ENCODE measurements around the gene MRPL17. TPM values are rescaled to one million over a fixed set of nuclear protein-coding genes. Genes with fewer than 3 reads are reported as not detected.
"Not testable (repeated sequence)": the region's sequence is repeated elsewhere in the genome, so short reads cannot be mapped to it uniquely, and the experiment has no call there.

MRPL17 gene
- total and polyA plus RNA-seq, 2 donors (not counting 1 experiment from before 2014, with no cell fraction given) = 44.4 to 53.2 TPM

DNA sequence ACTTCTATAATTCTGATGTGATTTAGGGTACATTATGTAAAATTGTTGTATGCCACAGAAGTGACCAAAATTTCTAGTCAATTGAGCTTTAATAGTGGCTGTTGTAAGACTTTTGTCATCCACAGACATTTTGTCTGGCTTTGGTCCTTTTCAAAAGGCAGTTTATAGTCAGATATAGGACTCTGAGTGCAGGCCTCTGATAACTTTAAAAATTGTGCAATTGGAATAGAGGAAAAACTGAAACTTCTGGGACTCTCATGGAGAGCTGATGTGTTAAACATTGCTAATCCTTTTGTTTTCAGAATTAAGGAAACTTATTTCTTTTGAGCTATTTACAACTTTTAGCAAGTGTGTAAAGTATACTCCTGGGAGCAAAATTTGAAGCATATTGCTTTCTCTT lies 9.0 kb upstream of the MRPL17 start:
- DNase-seq (ENCODE audit: low read depth in 2 of 2) = no peak
- Histone ChIP-seq H3K9me3 (ENCODE audit: control insufficient read depth, insufficient read depth, low read depth, low read length) (no peaks in the 10 kb centered on the region), H3K9ac (ENCODE audit: insufficient read depth, low read length) (no peak overlapping the region), H4K20me1 (ENCODE audit: control insufficient read depth, extremely low read depth, insufficient read depth, low read length) (no peaks in the 10 kb centered on the region), H3K27me3 (ENCODE audit: control insufficient read depth, insufficient read depth, low read length) (no peaks in the 10 kb centered on the region), H3K27ac (ENCODE audit: insufficient read depth, low read length) (no peak overlapping the region), H2AFZ (ENCODE audit: low read length) (no peak overlapping the region), H3K4me2 (ENCODE audit: extremely low read depth, insufficient read depth, low read length) (no peak overlapping the region), H3K79me2 (ENCODE audit: control insufficient read depth, insufficient read depth, low read length) (no peaks in the 10 kb centered on the region), H3K4me1 (ENCODE audit: control insufficient read depth, extremely low read depth, insufficient read depth, low read length) (peaks cover 17% of the 10 kb centered on the region), H3K36me3 (ENCODE audit: control insufficient read depth, insufficient read depth, low read length) (no peaks in the 10 kb centered on the region), H3K4me3 (replicated peaks in 1 of 4; ENCODE audit: control extremely low read depth in 1 of 4, insufficient read depth in 1 of 4, low read depth in 3 of 4, low read length in 4 of 4) (no peak overlapping the region)
- TF ChIP-seq CTCF (conservative IDR thresholded peaks at IDR 0.05 in 1 of 2, IDR thresholded peaks at IDR 0.05 in 1 of 2; ENCODE audit: low read depth in 1 of 2, low read length in 2 of 2) (no peak), EZH2 (IDR thresholded peaks at IDR 0.05; ENCODE audit: low read length, missing control alignments) (no peak)

- not testable (repeated sequence) for H3K27ac ChIP-seq (ENCODE audit: insufficient read depth, low read length); H3K9me3 ChIP-seq (ENCODE audit: control insufficient read depth, insufficient read depth, low read depth, low read length); H3K36me3 ChIP-seq (ENCODE audit: control insufficient read depth, insufficient read depth, low read length); H3K27me3 ChIP-seq (ENCODE audit: control insufficient read depth, insufficient read depth, low read length); H4K20me1 ChIP-seq (ENCODE audit: control insufficient read depth, extremely low read depth, insufficient read depth, low read length); H3K4me3 ChIP-seq (replicated peaks in 1 of 4; ENCODE audit: control extremely low read depth in 1 of 4, insufficient read depth in 1 of 4, low read depth in 3 of 4, low read length in 4 of 4); H3K4me2 ChIP-seq (ENCODE audit: extremely low read depth, insufficient read depth, low read length); H3K79me2 ChIP-seq (ENCODE audit: control insufficient read depth, insufficient read depth, low read length); H2AFZ ChIP-seq (ENCODE audit: low read length); DNase-seq (ENCODE audit: low read depth in 2 of 2); H3K9ac ChIP-seq (ENCODE audit: insufficient read depth, low read length)
- H3K4me1 ChIP-seq (ENCODE audit: control insufficient read depth, extremely low read depth, insufficient read depth, low read length) = peaks cover 13% of the 10 kb centered on the region
Observed at GRCh38 chr11:6690431-6691132, 7.4 kb upstream of the MRPL17 start.

DNA sequence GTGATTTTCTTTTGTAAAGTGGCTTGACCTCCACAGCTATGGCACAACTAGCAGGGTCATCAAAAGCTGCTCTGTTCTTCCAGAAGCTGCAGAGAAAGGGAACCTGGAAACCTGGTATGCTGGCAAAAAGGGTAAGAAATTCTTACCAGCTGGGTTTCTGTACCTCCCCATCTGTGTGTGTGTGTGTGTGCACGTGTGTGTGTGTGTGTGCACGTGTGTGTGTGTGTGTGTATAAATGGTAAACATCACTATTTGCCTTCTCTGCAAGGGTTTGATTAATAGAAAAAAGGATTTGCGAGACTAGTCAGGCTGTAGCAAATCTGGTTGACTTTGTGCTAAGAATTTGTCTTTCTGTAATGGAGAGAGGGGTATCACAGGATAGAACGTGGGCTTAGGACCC lies 4.7 kb upstream of the MRPL17 start:
- Histone ChIP-seq H3K4me1 (ENCODE audit: control insufficient read depth, extremely low read depth, insufficient read depth, low read length) (peaks cover 3% of the 10 kb centered on the region), H3K9me3 (ENCODE audit: control insufficient read depth, insufficient read depth, low read depth, low read length) (no peaks in the 10 kb centered on the region), H3K27me3 (ENCODE audit: control insufficient read depth, insufficient read depth, low read length) (no peaks in the 10 kb centered on the region), H3K9ac (ENCODE audit: insufficient read depth, low read length) (no peak overlapping the region), H3K4me3 (replicated peaks in 1 of 4; ENCODE audit: control extremely low read depth in 1 of 4, insufficient read depth in 1 of 4, low read depth in 3 of 4, low read length in 4 of 4) (no peak overlapping the region), H2AFZ (ENCODE audit: low read length) (no peak overlapping the region), H3K4me2 (ENCODE audit: extremely low read depth, insufficient read depth, low read length) (no peak overlapping the region), H4K20me1 (ENCODE audit: control insufficient read depth, extremely low read depth, insufficient read depth, low read length) (no peaks in the 10 kb centered on the region), H3K27ac (ENCODE audit: insufficient read depth, low read length) (no peak overlapping the region), H3K36me3 (ENCODE audit: control insufficient read depth, insufficient read depth, low read length) (no peaks in the 10 kb centered on the region), H3K79me2 (ENCODE audit: control insufficient read depth, insufficient read depth, low read length) (peaks cover 2% of the 10 kb centered on the region)
- no peak for DNase-seq (ENCODE audit: low read depth in 2 of 2)
- TF ChIP-seq CTCF (conservative IDR thresholded peaks at IDR 0.05 in 1 of 2, IDR thresholded peaks at IDR 0.05 in 1 of 2; ENCODE audit: low read depth in 1 of 2, low read length in 2 of 2) (no peak), EZH2 (IDR thresholded peaks at IDR 0.05; ENCODE audit: low read length, missing control alignments) (no peak)

Data from fibroblast of lung (primary cell).